Thyroid gland (tissue), 4 donors: ENCODE data around the gene ZNF19. TPM values are rescaled to one million over a fixed set of nuclear protein-coding genes. Genes with fewer than 3 reads are reported as not detected.
A peak's percentile ranks its signal among the peaks of the same experiment; 100 is the strongest.

Source experiments
- DNase-seq, 2 donors: peaks; one replicate each; pipeline ENCODE4 v3.0.0-alpha.2; 2019
- H3K27ac ChIP-seq, 3 donors: fragments of 200-600 bp; sonication (generic); 1 replicate in 2 of 3; 2 replicates in 1 of 3; pipeline ENCODE4 v1.5.1; 2016 to 2019; ENCODE audit warnings: mild to moderate bottlenecking in 1 of 3, moderate library complexity in 1 of 3
- H3K27me3 ChIP-seq: fragments of 200-600 bp; sonication (generic); one replicate; pipeline ENCODE4 v1.5.1; 2019
- H3K36me3 ChIP-seq, 2 donors: fragments of 200-600 bp; sonication (generic); one replicate each; pipeline ENCODE4 v1.5.1; 2016 to 2019
- H3K4me1 ChIP-seq, 2 donors: fragments of 200-600 bp; sonication (generic); one replicate each; pipeline ENCODE4 v1.5.1; 2017 to 2019
- H3K4me3 ChIP-seq, 3 donors: fragments of 200-600 bp; sonication (generic); replicated peaks in 1 of 3; 1 replicate in 2 of 3; 2 replicates in 1 of 3; pipeline ENCODE4 v1.5.1; 2016; ENCODE audit warnings: mild to moderate bottlenecking in 1 of 3
- H3K9me3 ChIP-seq: fragments of 200-600 bp; sonication (generic); one replicate; pipeline ENCODE4 v1.5.1; 2017
- POLR2A ChIP-seq, 2 donors: fragments of 450-650 bp; IDR thresholded peaks; one replicate each; pipeline ENCODE4 v1.6.1; 2017; ENCODE audit warnings: antibody characterized with exemption in 2 of 2, mild to moderate bottlenecking in 2 of 2, moderate library complexity in 1 of 2
- WGBS, 2 donors: methylation state at CpG; one replicate each; pipeline ENCODE4 v1.1.5; 2017; 5-methylcytosine and 5-hydroxymethylcytosine counted together
- intact Hi-C: fragments of 100-400 bp; cut with DNase I; formaldehyde crosslinking; loops from one replicate; pipeline ENCODE4 v1.15.1; 2023
- total RNA-seq, 4 donors: library from RNA; depleted of rRNA; stranded (reverse); fragments of >200 nt; gene quantifications; one replicate each; pipeline ENCODE4 v1.2.3, GENCODE V29; 2016
- TF ChIP-seq, protein P1 (sequence below), 6 experiments: fragments of 200-600 bp in 3 of 6; fragments of 450-650 bp in 3 of 6; sonication (generic) in 3 of 6; IDR thresholded peaks; one replicate each; pipeline ENCODE4 v1.5.1; 2016 to 2019; ENCODE audit warnings: antibody characterized with exemption in 6 of 6, mild to moderate bottlenecking in 2 of 6, inconsistent platforms in 1 of 6, moderate library complexity in 1 of 6

Gene ZNF19
- total RNA-seq: 10 to 100 TPM; 17.2 to 28.3 (median 24.0) TPM

DNA sequence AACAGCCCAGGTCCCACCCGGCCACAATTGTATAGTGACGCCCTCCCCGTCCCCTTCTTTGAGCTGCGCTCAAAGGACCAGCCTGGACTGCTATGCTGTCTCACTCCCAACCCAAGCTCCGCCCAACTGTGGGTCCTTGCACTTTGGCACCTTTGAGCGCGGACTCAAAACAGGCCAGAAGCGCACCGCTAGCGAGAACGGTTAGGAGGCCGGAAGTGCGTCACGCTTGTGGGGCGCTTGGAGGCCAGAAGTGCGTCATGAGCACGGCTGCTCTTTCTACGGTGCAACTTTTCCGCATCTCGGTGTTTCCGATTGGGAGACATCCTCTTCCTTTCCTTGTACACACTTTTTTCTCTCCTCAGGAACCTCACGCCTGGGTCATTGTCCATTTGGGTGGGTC is at the start of gene ZNF19:
Gene ZNF19, minus strand, starts transcription at position 203 of the 400 bp plus-strand sequence. CDS start 7,210 bp downstream, outside the sequence.
- DNase-seq: no peak
- intact Hi-C loops: no loop called here
- Histone ChIP-seq H3K9me3 (no peaks in the 10 kb centered on the region), H3K36me3 (no peaks in the 10 kb centered on the region), H3K4me3 (no peak within 1 kb of the TSS), H3K27me3 (no peaks in the 10 kb centered on the region), H3K27ac (no peak within 1 kb of the TSS), H3K4me1 (peaks cover 0 to 4% of the 10 kb centered on the region in 2 donors)
- TF ChIP-seq POLR2A (IDR thresholded peaks at IDR 0.05): no peak
- TF ChIP-seq, protein P1, sequence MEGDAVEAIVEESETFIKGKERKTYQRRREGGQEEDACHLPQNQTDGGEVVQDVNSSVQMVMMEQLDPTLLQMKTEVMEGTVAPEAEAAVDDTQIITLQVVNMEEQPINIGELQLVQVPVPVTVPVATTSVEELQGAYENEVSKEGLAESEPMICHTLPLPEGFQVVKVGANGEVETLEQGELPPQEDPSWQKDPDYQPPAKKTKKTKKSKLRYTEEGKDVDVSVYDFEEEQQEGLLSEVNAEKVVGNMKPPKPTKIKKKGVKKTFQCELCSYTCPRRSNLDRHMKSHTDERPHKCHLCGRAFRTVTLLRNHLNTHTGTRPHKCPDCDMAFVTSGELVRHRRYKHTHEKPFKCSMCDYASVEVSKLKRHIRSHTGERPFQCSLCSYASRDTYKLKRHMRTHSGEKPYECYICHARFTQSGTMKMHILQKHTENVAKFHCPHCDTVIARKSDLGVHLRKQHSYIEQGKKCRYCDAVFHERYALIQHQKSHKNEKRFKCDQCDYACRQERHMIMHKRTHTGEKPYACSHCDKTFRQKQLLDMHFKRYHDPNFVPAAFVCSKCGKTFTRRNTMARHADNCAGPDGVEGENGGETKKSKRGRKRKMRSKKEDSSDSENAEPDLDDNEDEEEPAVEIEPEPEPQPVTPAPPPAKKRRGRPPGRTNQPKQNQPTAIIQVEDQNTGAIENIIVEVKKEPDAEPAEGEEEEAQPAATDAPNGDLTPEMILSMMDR (IDR thresholded peaks at IDR 0.05): no peak
- WGBS, 2 donors: 92 to 94% methylated on average over 22 of the region's 22 CpGs

DNA sequence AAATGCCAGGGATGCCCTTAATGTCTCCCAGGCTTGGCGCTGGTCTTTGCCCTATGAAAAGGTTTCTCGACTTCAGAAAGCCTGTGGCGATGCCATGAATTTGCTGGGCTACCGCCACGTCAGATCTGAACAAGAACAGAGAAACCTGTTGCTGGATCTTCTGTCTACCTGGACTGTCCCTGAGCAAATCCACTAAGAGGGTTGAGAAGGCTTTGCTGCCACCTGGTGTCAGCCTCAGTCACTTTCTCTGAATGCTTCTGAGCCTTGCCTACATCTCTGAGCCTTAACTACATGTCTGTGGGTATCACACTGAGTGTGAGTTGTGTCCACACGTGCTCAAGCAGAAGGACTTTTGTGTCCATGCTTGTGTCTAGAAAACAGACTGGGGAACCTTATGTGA is 48.5 kb upstream of the ZNF19 start:
- no peak overlapping the region for H3K27ac ChIP-seq
- no peak overlapping the region for H3K4me3 ChIP-seq
- H3K4me1 ChIP-seq: no peaks in the 10 kb centered on the region
- H3K36me3 ChIP-seq: no peaks in the 10 kb centered on the region
- no peaks in the 10 kb centered on the region for H3K9me3 ChIP-seq
- peak; percentile 32 for DNase-seq
- WGBS, 2 donors: 65 to 73% methylated on average over 6 of the region's 6 CpGs
- no peaks in the 10 kb centered on the region for H3K27me3 ChIP-seq
- intact Hi-C loops: no loop called here
- TF ChIP-seq POLR2A (IDR thresholded peaks at IDR 0.05): no peak
- TF ChIP-seq, protein P1 (IDR thresholded peaks at IDR 0.05): peak in 2 of 6 experiments; percentile 37 to 46

DNA sequence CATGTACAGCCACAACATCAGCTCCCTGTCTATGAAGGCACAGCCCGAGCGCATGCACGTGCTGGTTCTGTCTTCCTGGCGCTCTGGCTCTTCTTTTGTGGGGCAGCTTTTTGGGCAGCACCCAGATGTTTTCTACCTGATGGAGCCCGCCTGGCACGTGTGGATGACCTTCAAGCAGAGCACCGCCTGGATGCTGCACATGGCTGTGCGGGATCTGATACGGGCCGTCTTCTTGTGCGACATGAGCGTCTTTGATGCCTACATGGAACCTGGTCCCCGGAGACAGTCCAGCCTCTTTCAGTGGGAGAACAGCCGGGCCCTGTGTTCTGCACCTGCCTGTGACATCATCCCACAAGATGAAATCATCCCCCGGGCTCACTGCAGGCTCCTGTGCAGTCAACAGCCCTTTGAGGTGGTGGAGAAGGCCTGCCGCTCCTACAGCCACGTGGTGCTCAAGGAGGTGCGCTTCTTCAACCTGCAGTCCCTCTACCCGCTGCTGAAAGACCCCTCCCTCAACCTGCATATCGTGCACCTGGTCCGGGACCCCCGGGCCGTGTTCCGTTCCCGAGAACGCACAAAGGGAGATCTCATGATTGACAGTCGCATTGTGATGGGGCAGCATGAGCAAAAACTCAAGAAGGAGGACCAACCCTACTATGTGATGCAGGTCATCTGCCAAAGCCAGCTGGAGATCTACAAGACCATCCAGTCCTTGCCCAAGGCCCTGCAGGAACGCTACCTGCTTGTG is 47.8 kb upstream of the ZNF19 start:
- H3K27ac ChIP-seq: no peak overlapping the region
- WGBS, 2 donors: 90 to 92% methylated on average over 19 to 25 of the region's 28 CpGs
- intact Hi-C loops: no loop called here

DNA sequence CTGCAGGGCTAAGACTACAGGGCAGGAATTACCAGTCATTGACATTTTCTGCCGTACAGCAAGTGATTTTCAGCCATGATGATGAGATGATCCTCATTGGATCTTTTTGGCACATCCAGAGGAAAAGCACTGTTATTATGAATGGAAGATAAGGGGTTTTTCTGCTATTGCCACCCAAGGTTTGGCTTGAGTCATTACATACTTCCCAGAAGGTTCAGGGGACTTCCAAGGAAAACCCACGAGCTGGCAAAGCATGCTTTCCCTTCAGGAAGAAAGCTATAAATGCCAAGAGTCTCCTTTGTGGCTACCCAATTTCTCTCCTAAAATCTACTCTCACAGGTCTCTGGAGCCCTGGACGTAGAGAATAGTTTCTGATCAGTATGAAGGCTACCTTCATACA is 43.2 kb upstream of the ZNF19 start:
- no peaks in the 10 kb centered on the region for H3K27me3 ChIP-seq
- no peaks in the 10 kb centered on the region for H3K9me3 ChIP-seq
- H3K27ac ChIP-seq: no peak overlapping the region
- H3K36me3 ChIP-seq: no peaks in the 10 kb centered on the region
- WGBS, 2 donors: 75 to 98% methylated on average over 3 of the region's 3 CpGs
- intact Hi-C loops: no loop called here
- TF ChIP-seq, protein P1 (IDR thresholded peaks at IDR 0.05): no peak
- TF ChIP-seq POLR2A (IDR thresholded peaks at IDR 0.05): no peak
- H3K4me1 ChIP-seq: no peaks in the 10 kb centered on the region
- no peak for DNase-seq
- H3K4me3 ChIP-seq: no peak overlapping the region

More for the DNA sequence above, 47.8 kb upstream of the ZNF19 start:
- Histone ChIP-seq H3K9me3 (no peaks in the 10 kb centered on the region), H3K36me3 (no peaks in the 10 kb centered on the region), H3K27me3 (no peaks in the 10 kb centered on the region), H3K4me1 (no peaks in the 10 kb centered on the region), H3K4me3 (no peak overlapping the region)
- TF ChIP-seq, protein P1 (IDR thresholded peaks at IDR 0.05): no peak
- TF ChIP-seq POLR2A (IDR thresholded peaks at IDR 0.05): no peak
- no peak for DNase-seq

DNA sequence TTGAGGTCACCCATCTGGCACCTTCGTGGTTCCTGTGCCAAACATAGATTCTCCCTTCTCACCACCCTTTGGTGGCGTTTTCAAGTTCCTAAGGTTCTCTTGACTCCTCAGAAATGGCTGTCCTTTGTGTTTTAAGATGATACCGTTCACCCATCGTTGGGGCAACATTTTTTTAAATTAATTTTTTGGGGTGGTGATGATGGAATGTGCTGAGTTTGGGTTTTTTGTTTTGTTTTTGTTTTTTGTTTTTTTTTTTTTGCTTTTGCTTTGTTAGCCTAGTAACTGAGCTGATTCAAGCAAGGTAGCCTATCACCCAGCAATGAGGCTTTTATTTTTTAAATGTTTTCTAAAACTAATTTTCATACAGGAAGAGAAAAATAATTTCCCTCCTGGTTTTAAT is 39.7 kb upstream of the ZNF19 start:
- TF ChIP-seq, protein P1 (IDR thresholded peaks at IDR 0.05): no peak
- no peak for TF ChIP-seq POLR2A (IDR thresholded peaks at IDR 0.05)
- no peaks in the 10 kb centered on the region for H3K4me1 ChIP-seq
- 81 to 90% methylated on average over 4 of the region's 4 CpGs for WGBS, 2 donors
- H3K9me3 ChIP-seq: no peaks in the 10 kb centered on the region
- intact Hi-C loops: no loop called here
- DNase-seq: no peak
- no peaks in the 10 kb centered on the region for H3K36me3 ChIP-seq
- no peak overlapping the region for H3K27ac ChIP-seq
- no peaks in the 10 kb centered on the region for H3K27me3 ChIP-seq
- no peak overlapping the region for H3K4me3 ChIP-seq
